HCT116 (cell line): ENCODE measurements around the gene IP6K2. TPM values are rescaled to one million over a fixed set of nuclear protein-coding genes. Genes with fewer than 3 reads are reported as not detected.

Experiments used
- ATAC-seq: fragments of 200-7000 bp; cut with Tn5 transposase; 2 replicates; pipeline ENCODE4 v1.9.1; 2020; ENCODE audit warnings: mild to moderate bottlenecking, moderate library complexity
- Bru-seq: library from RNA; stranded (reverse); fragments of 400-500 nt; gene quantifications from one replicate; lab custom pipeline; 2021; lab: Mats Ljungman, UMichigan
- BruChase-seq, 2 experiments: library from RNA; stranded (reverse); fragments of 400-500 nt; gene quantifications; one replicate each; lab custom pipeline; 2021; lab: Mats Ljungman, UMichigan
- BruUV-seq: library from RNA; stranded (reverse); fragments of 400-500 nt; replicated peaks from 2 replicates; lab custom pipeline; 2021; lab: Mats Ljungman, UMichigan
- CTCF ChIA-PET: fragments of 300-600 bp; sonication (Branson Sonifier 250); formaldehyde crosslinking; loops from one replicate; lab custom pipeline; 2021; ENCODE audit warnings: antibody characterized with exemption; lab: Charles Lee
- POLR2A ChIA-PET: fragments of 300-600, 350-600 bp; sonication (Branson Sonifier 250); formaldehyde crosslinking; loops from one replicate; lab custom pipeline; 2021; ENCODE audit warnings: antibody characterized with exemption; lab: Charles Lee
- RAD21 ChIA-PET, 2 experiments: fragments of 300-600 bp; sonication (Branson Sonifier 250); formaldehyde crosslinking; loops; one replicate each; lab custom pipeline; 2023; ENCODE audit warnings: low total read pairs in 2 of 2; ENCODE audit not compliant: uncharacterized antibody in 2 of 2, unreplicated experiment in 2 of 2, low non-redundant PET in 1 of 2; lab: Charles Lee
- DNase-seq: peaks from one replicate; pipeline ENCODE4 v3.0.0-alpha.2; 2010; ENCODE audit warnings: low read depth, low spot score
- H2AFZ ChIP-seq: fragments of 200-600 bp; shearing (Covaris generic), sonication (generic); 2 replicates; pipeline ENCODE4 v1.6.1; 2017; ENCODE audit warnings: low read depth, mixed run types, mixed read lengths, antibody characterized with exemption, low read length; ENCODE audit not compliant: poor library complexity, severe bottlenecking
- H3K27ac ChIP-seq: 2 replicates; pipeline ENCODE4 v1.5.1; 2012; ENCODE audit warnings: low read depth, low read length
- H3K27me3 ChIP-seq: fragments of 200-600 bp; sonication (generic); 2 replicates; pipeline ENCODE4 v1.6.1; 2016; ENCODE audit warnings: mixed run types, low read length, mixed read lengths; ENCODE audit not compliant: insufficient read depth
- H3K36me3 ChIP-seq, 2 experiments: fragments of 200-500 bp in 1 of 2; fragments of 200-600 bp in 1 of 2; sonication (Bioruptor generic) in 1 of 2; sonication (generic) in 1 of 2; 2 replicates each; pipeline versions ENCODE4 v1.5.1 to v1.6.1; 2014 to 2016; ENCODE audit warnings: low read length in 2 of 2, inconsistent platforms in 1 of 2, mixed read lengths in 1 of 2, mixed run types in 1 of 2; ENCODE audit not compliant: insufficient read depth in 2 of 2, control insufficient read depth in 1 of 2
- H3K4me1 ChIP-seq, 2 experiments: fragments of 200-600 bp in 1 of 2; sonication (generic) in 1 of 2; 2 replicates each; pipeline versions ENCODE4 v1.5.1 to v1.6.1; 2012 to 2017; ENCODE audit warnings: low read length in 2 of 2, inconsistent platforms in 1 of 2, mild to moderate bottlenecking in 1 of 2, mixed read lengths in 1 of 2, mixed run types in 1 of 2, moderate library complexity in 1 of 2; ENCODE audit not compliant: insufficient read depth in 2 of 2, control insufficient read depth in 1 of 2
- H3K4me2 ChIP-seq: fragments of 200-600 bp; sonication (generic); 2 replicates; pipeline ENCODE4 v1.6.1; 2017; ENCODE audit warnings: mixed run types, low read length, mixed read lengths
- H3K4me3 ChIP-seq, 2 experiments: fragments of 200-600 bp in 1 of 2; sonication (generic) in 1 of 2; replicated peaks in 1 of 2; 2 replicates each; pipeline ENCODE4 v1.5.1; 2011 to 2016; ENCODE audit warnings: low read length in 2 of 2, control low read depth in 1 of 2, low read depth in 1 of 2, mild to moderate bottlenecking in 1 of 2, mixed read lengths in 1 of 2, mixed run types in 1 of 2
- H3K79me2 ChIP-seq: fragments of 200-600 bp; sonication (generic); 2 replicates; pipeline ENCODE4 v1.6.1; 2017; ENCODE audit warnings: mild to moderate bottlenecking, mixed run types, low read length, moderate library complexity, mixed read lengths; ENCODE audit not compliant: insufficient read depth
- H3K9ac ChIP-seq: fragments of 200-600 bp; sonication (generic); 2 replicates; pipeline ENCODE4 v1.6.1; 2016; ENCODE audit warnings: low read length, mixed read lengths
- H3K9me2 ChIP-seq: fragments of 200-600 bp; sonication (generic), shearing (Covaris generic); 2 replicates; pipeline ENCODE4 v1.6.1; 2017; ENCODE audit warnings: mixed run types, mild to moderate bottlenecking, moderate library complexity; ENCODE audit not compliant: insufficient read depth
- H3K9me3 ChIP-seq, 2 experiments: fragments of 200-500 bp in 1 of 2; fragments of 200-600 bp in 1 of 2; sonication (Bioruptor generic) in 1 of 2; sonication (generic) in 1 of 2; 2 replicates each; pipeline ENCODE4 v1.6.1; 2014 to 2017; ENCODE audit warnings: low read length in 2 of 2, mixed read lengths in 2 of 2, inconsistent platforms in 1 of 2, low read depth in 1 of 2, mild to moderate bottlenecking in 1 of 2, mixed run types in 1 of 2, moderate library complexity in 1 of 2; ENCODE audit not compliant: control insufficient read depth in 1 of 2, insufficient read depth in 1 of 2
- H4K20me1 ChIP-seq: fragments of 200-600 bp; sonication (generic), shearing (Covaris generic); 2 replicates; pipeline ENCODE4 v1.6.1; 2017; ENCODE audit warnings: mixed run types, mild to moderate bottlenecking, moderate library complexity; ENCODE audit not compliant: insufficient read depth
- ATF3 ChIP-seq: IDR thresholded peaks from 2 replicates; pipeline ENCODE4 v1.6.1; 2012
- EGR1 ChIP-seq: IDR thresholded peaks from 2 replicates; pipeline ENCODE4 v1.6.1; 2012; ENCODE audit warnings: low read depth
- ELF1 ChIP-seq: IDR thresholded peaks from 2 replicates; pipeline ENCODE4 v1.6.1; 2012; ENCODE audit warnings: low read depth, borderline replicate concordance
- EZH2 ChIP-seq: fragments of 200-600 bp; sonication (generic); IDR thresholded peaks from 2 replicates; pipeline ENCODE4 v1.6.1; 2017; ENCODE audit warnings: antibody characterized with exemption, mixed run types
- MAX ChIP-seq: IDR thresholded peaks from 2 replicates; pipeline ENCODE4 v1.6.1; 2012
- POLR2A ChIP-seq: IDR thresholded peaks from 2 replicates; pipeline ENCODE4 v1.7.0; 2011; ENCODE audit warnings: borderline replicate concordance; ENCODE audit not compliant: insufficient read depth, insufficient read length; ENCODE audit errors: extremely low read depth
- POLR2AphosphoS5 ChIP-seq: IDR thresholded peaks from 2 replicates; pipeline ENCODE4 v1.6.1; 2011; ENCODE audit warnings: mild to moderate bottlenecking, low read depth, low read length, moderate library complexity
- RAD21 ChIP-seq: IDR thresholded peaks from 2 replicates; pipeline ENCODE4 v1.6.1; 2012; ENCODE audit warnings: low read depth, mild to moderate bottlenecking
- SP1 ChIP-seq: IDR thresholded peaks from 2 replicates; pipeline ENCODE4 v1.6.1; 2012; ENCODE audit warnings: low read depth
- SRF ChIP-seq: IDR thresholded peaks from 2 replicates; pipeline ENCODE4 v1.6.1; 2012; ENCODE audit warnings: low read depth
- YY1 ChIP-seq: IDR thresholded peaks from 2 replicates; pipeline ENCODE4 v1.6.1; 2011; ENCODE audit warnings: low read length, low read depth, moderate library complexity, mild to moderate bottlenecking; ENCODE audit not compliant: insufficient replicate concordance; ENCODE audit errors: extremely low read depth
- ZFX ChIP-seq: fragments of 450-650 bp; IDR thresholded peaks from 2 replicates; pipeline ENCODE4 v1.6.1; 2017
- ZNF274 ChIP-seq: fragments of 200-500 bp; sonication (Bioruptor generic); IDR thresholded peaks from 2 replicates; pipeline ENCODE4 v1.6.1; 2014; ENCODE audit warnings: mild to moderate bottlenecking, low read depth, low read length, inconsistent platforms
- intact Hi-C: fragments of 100-400 bp; cut with micrococcal nuclease; formaldehyde crosslinking; loops from 2 replicates; pipeline ENCODE4 v1.10.0; 2022
- long read RNA-seq: library from polyadenylated mRNA; unstranded; transcript quantifications from one replicate; pipeline ENCODE4 v2.0.0, GENCODE V29; 2021; ENCODE audit not compliant: unreplicated experiment
- polyA plus RNA-seq: library from polyadenylated mRNA; unstranded; fragments of >200 nt; gene quantifications from 2 replicates; pipeline ENCODE4 v1.2.1, GENCODE V29; 2012; ENCODE audit warnings: missing spikeins
- total RNA-seq: library from RNA; stranded (reverse); gene quantifications from one replicate; pipeline ENCODE4 v1.2.1, GENCODE V29; 2021; ENCODE audit not compliant: unreplicated experiment

Gene IP6K2
- 89.5 TPM for total RNA-seq
- 115 and 121 TPM in 2 replicates for polyA plus RNA-seq
- percentile 97 among the genes with signal in this experiment for Bru-seq, nascent RNA
- percentile 83 among the genes with signal in this experiment for BruChase-seq, experiment 1, labeled RNA remaining after a 6-hour chase
- percentile 93 among the genes with signal in this experiment for BruChase-seq, experiment 2, labeled RNA remaining after a 2-hour chase
- long read RNA-seq, transcript IP6K2-201 (6 exons, 1,775 nt) = major isoform, 31 of 127 reads
- long read RNA-seq, partial matches to known transcripts = 43 of 127 reads
- long read RNA-seq, other reads (novel, unspliced or antisense) = 46 of 127 reads

GRCh38 chr3:48716982-48717746, at the start of gene IP6K2:
Gene IP6K2, minus strand, starts transcription at chr3:48717221. Its CDS starts 21,930 bp downstream, at chr3:48695291.
- intact Hi-C loops = no loop called here
- RAD21 ChIA-PET = interaction anchor here in 1 of 2 experiments (1.7 kb wide), 1 partner anchor 23 kb away, joined by 5 read pairs; no protein-coding TSS in a partner anchor

More at GRCh38 chr3:48716982-48717746, at the start of gene IP6K2:
- ChIA-PET CTCF (interaction anchor here (0.7 to 1.2 kb wide), 3 partner anchors 23 to 281 kb away, joined by 3 to 12 read pairs (median 4); no protein-coding TSS in a partner anchor), POLR2A (interaction anchor here (0.6 to 1.4 kb wide), 9 partner anchors 9 to 201 kb away, joined by 3 to 8 read pairs (median 3); partner anchors contain the start of gene ARIH2)
- H3K27me3 ChIP-seq = no peaks in the 10 kb centered on the region
- TF ChIP-seq RAD21 = no peak
- peak; percentile 90 for TF ChIP-seq POLR2AphosphoS5
- TF ChIP-seq MAX = peak; percentile 47; the same call in 1 of the 2 replicates
- TF ChIP-seq YY1 = peak; percentile 97
- peak; percentile 78; the same call in 1 of the 2 replicates for TF ChIP-seq ELF1
- TF ChIP-seq SP1 = peak; percentile 93
- TF ChIP-seq POLR2A = peak; percentile 81
- no peak for TF ChIP-seq ZFX
- TF ChIP-seq SRF = peak; percentile 71; the same call in 1 of the 2 replicates
- no peak for TF ChIP-seq EZH2
- no peak for TF ChIP-seq ZNF274
- TF ChIP-seq ATF3 = no peak
- TF ChIP-seq EGR1 = peak; percentile 59
- H3K4me3 ChIP-seq = peak within 1 kb of the TSS; percentile 85 to 100
- peak within 1 kb of the TSS; percentile 93 for H2AFZ ChIP-seq
- peaks cover 4% of the 10 kb centered on the region; the same call in 1 of the 2 replicates for H4K20me1 ChIP-seq
- peak; percentile 94 for DNase-seq
- H3K9me3 ChIP-seq = no peaks in the 10 kb centered on the region
- peak within 1 kb of the TSS; percentile 82 for H3K4me2 ChIP-seq
- peaks cover 49% of the 10 kb centered on the region for H3K79me2 ChIP-seq
- peaks cover 15 to 17% of the 10 kb centered on the region in 2 experiments for H3K36me3 ChIP-seq
- no peaks in the 10 kb centered on the region for H3K9me2 ChIP-seq
- peak within 1 kb of the TSS; percentile 74 for H3K27ac ChIP-seq
- peaks cover 12 to 18% of the 10 kb centered on the region in 2 experiments for H3K4me1 ChIP-seq
- peak; percentile 98 for ATAC-seq
- TSS peak; percentile 82 for BruUV-seq
- peak within 1 kb of the TSS; percentile 99 for H3K9ac ChIP-seq
